IPS-18c (cell line): ENCODE data around the gene CCNI2.

Source experiments
- H3K4me3 ChIP-seq: 2 replicates; pipeline ENCODE4 v1.7.0; 2013; ENCODE audit warnings: low read depth, mild to moderate bottlenecking, low read length, moderate library complexity; ENCODE audit not compliant: insufficient read depth
- H3K9me3 ChIP-seq: one replicate; pipeline ENCODE4 v1.6.1; 2013; ENCODE audit warnings: mild to moderate bottlenecking, low read length, moderate library complexity; ENCODE audit not compliant: control insufficient read depth, insufficient read depth

CCNI2 gene

GRCh38 chr5:132760601-132761317 is 13.5 kb downstream of the CCNI2 start:
- H3K9me3 ChIP-seq: no peaks in the 10 kb centered on the region
- no peak overlapping the region for H3K4me3 ChIP-seq

- Histone ChIP-seq H3K4me3 (no peak overlapping the region), H3K9me3 (no peaks in the 10 kb centered on the region)
Measured at GRCh38 chr5:132761321-132762240, 14.4 kb downstream of the CCNI2 start.

GRCh38 chr5:132762246-132763000 is 15.2 kb downstream of the CCNI2 start:
- Histone ChIP-seq H3K4me3 (no peak overlapping the region), H3K9me3 (no peaks in the 10 kb centered on the region)

DNA sequence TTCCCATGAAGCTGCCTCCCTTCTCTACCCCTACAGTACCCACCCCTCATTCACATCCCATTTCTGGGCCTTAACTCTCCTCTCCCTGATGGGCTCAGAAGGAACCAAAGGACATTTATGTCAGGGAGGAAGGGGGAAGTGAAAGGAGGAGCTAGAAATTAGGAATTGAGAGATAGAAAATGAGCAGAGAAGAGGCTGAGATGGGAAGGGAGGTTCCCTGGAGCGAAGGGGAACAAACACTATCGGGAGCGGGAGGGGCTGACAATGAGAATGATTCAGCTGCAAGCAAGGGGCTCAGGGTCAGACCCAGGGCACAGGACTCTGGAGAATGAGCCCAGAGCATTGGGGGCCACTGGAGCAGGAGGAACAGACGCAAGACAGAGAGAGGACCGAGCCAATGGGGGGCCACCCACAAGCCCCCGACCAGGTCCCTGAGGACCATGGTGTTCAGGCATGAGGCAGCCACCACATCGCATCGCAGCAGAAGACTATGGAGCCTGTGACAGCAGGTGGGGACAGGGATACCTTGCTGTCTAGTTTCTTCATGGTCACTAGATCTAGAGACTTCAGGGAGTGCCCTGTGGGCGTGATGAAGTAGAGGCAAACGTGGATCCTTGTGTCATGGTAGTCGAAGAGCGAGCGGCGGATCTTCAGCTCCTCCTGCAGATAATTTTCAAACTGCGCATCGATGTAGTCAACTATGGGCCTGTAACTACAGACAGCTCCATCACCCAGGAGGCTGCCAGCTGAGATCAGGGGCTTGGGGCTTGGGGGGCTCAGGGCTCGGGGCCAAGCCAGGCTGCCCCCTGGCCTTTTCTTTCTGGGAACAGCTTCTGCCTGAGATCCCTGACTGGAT is 16.2 kb downstream of the CCNI2 start:
- no peaks in the 10 kb centered on the region for H3K9me3 ChIP-seq
- H3K4me3 ChIP-seq: no peak overlapping the region

- Histone ChIP-seq H3K9me3 (no peaks in the 10 kb centered on the region), H3K4me3 (no peak overlapping the region; the same call in 1 of the 2 replicates)
Measured at GRCh38 chr5:132764051-132764450, 16.8 kb downstream of the CCNI2 start.

- Histone ChIP-seq H3K4me3 (no peak overlapping the region; the same call in 1 of the 2 replicates), H3K9me3 (no peaks in the 10 kb centered on the region)
Measured at GRCh38 chr5:132764671-132765238, 17.5 kb downstream of the CCNI2 start.

GRCh38 chr5:132765311-132766019 is 18.2 kb downstream of the CCNI2 start:
- no peak overlapping the region for H3K4me3 ChIP-seq
- H3K9me3 ChIP-seq: no peaks in the 10 kb centered on the region

DNA sequence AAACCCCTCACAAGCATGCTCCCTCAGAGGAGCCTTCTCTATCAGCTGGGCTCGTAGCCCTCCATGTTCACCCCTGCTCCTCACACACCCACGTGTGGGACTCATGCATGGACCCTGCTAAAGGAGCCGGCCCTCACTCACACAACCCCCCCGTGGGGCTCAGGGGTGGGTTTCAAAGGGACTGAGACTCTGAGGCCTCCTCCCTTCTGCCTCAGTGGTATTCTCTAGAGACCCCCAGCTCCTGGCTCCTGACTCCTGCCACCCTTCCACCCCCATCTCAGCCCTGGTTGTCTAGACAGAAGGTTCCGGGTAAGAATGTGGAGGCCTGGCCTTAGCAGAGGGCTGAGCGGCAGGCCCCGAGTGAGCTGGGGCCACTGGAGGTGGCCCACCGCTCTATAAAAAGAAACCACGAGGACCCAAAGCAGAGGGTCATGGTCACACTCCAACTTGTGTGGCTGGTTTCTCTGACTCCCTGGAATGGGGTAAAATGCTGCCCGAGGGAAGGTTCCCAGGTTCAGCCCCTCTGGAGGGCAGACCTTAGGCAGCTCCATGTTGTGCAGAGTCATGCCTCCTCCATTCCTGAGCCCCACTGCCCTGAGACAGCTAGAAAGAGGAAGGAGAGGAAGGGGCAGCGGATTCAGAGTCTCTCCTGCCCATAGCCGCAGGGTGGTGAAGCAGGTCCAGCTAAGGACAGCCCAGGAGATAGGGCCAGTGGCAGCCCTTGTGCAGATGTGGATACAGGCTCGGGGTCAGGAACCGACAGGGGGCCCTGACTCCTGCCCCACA is 19.0 kb downstream of the CCNI2 start:
- H3K4me3 ChIP-seq: no peak overlapping the region
- H3K9me3 ChIP-seq: no peaks in the 10 kb centered on the region

DNA sequence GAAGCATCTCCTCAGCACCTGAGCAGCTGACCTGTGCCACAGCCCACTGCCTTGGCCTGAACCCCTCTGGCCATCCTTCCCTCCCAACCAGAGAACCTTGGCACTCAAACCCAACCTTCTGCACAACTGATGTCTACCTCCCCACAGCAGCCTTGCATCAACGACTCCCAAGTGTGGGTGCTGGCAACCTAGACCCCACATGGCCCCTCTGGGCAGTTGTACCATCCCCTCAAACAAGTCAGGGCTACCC is 19.5 kb downstream of the CCNI2 start:
- H3K9me3 ChIP-seq: no peaks in the 10 kb centered on the region
- no peak overlapping the region for H3K4me3 ChIP-seq

DNA sequence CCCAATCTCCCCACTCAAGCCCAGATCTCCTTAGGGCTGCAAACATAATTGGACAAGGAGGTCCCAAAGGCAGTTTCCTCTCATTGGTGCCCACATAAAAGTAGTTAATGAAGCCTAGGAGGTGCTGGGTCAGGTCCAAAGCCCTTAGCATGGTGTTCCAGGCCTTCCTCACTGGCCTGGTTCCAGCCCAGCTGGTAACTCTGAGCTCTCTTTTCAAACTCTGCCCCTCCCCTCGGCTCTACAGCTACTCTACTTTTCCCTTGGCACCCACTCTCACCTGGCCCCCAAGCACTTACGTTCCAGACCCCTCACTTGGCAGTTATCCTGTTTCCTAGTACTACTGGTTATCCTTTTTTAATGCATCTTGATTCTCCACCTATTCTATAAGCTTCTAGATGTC is 19.9 kb downstream of the CCNI2 start:
- no peak overlapping the region for H3K4me3 ChIP-seq
- H3K9me3 ChIP-seq: no peaks in the 10 kb centered on the region

- H3K4me3 ChIP-seq: no peak overlapping the region
- no peaks in the 10 kb centered on the region for H3K9me3 ChIP-seq
Measured at GRCh38 chr5:132768485-132768868, 21.3 kb downstream of the CCNI2 start.

- H3K9me3 ChIP-seq: no peaks in the 10 kb centered on the region
- no peak overlapping the region for H3K4me3 ChIP-seq
Measured at GRCh38 chr5:132770476-132771159, 23.4 kb downstream of the CCNI2 start.

GRCh38 chr5:132771503-132771998 is 24.3 kb downstream of the CCNI2 start:
- Histone ChIP-seq H3K9me3 (no peaks in the 10 kb centered on the region), H3K4me3 (no peak overlapping the region)

GRCh38 chr5:132772291-132773070 is 25.3 kb downstream of the CCNI2 start:
- H3K9me3 ChIP-seq: no peaks in the 10 kb centered on the region
- no peak overlapping the region for H3K4me3 ChIP-seq
